GM13977 (cell line): ENCODE results near the gene ATRNL1.
"Not testable (repeated sequence)": the region's sequence is repeated elsewhere in the genome, so short reads cannot be mapped to it uniquely, and the experiment has no call there.

Experiments used
- DNase-seq: peaks from one replicate; pipeline ENCODE4 v3.0.0; 2012; ENCODE audit warnings: low spot score
- in situ Hi-C: fragments of 300-500 bp; cut with MboI; formaldehyde crosslinking; loops from one replicate; pipeline ENCODE4 v1.12.0; 2022; ENCODE audit warnings: low sequenced_read_pairs, low pct_unique_long_range_greater_than_20kb, mixed read lengths, inconsistent platforms; ENCODE audit not compliant: unreplicated experiment
- TF ChIP-seq, protein P1 (sequence below): IDR thresholded peaks from 2 replicates; pipeline ENCODE4 v1.5.1; 2012; ENCODE audit warnings: mild to moderate bottlenecking, control low read depth; ENCODE audit not compliant: insufficient read depth; ENCODE audit errors: extremely low read depth, missing control alignments

Gene ATRNL1

DNA sequence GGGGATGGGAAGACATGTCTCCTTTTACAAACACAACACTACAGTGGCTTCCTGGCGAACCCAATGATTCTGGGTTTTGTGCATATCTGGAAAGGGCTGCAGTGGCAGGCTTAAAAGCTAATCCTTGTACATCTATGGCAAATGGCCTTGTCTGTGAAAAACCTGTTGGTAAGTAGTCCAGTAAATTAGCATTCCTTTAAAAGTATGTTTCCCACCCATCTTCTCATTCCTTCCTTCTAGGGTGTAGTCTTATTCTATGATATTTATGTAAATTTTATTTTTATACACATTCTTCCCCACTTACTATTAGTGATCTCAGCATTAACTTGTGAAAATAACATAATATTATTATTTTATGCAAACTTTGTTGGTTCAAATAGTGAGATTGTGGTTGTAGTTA is 206.9 kb downstream of the ATRNL1 start:
- DNase-seq: no peak
- TF ChIP-seq, protein P1, sequence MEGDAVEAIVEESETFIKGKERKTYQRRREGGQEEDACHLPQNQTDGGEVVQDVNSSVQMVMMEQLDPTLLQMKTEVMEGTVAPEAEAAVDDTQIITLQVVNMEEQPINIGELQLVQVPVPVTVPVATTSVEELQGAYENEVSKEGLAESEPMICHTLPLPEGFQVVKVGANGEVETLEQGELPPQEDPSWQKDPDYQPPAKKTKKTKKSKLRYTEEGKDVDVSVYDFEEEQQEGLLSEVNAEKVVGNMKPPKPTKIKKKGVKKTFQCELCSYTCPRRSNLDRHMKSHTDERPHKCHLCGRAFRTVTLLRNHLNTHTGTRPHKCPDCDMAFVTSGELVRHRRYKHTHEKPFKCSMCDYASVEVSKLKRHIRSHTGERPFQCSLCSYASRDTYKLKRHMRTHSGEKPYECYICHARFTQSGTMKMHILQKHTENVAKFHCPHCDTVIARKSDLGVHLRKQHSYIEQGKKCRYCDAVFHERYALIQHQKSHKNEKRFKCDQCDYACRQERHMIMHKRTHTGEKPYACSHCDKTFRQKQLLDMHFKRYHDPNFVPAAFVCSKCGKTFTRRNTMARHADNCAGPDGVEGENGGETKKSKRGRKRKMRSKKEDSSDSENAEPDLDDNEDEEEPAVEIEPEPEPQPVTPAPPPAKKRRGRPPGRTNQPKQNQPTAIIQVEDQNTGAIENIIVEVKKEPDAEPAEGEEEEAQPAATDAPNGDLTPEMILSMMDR: no peak
- in situ Hi-C loops: no loop called here

DNA sequence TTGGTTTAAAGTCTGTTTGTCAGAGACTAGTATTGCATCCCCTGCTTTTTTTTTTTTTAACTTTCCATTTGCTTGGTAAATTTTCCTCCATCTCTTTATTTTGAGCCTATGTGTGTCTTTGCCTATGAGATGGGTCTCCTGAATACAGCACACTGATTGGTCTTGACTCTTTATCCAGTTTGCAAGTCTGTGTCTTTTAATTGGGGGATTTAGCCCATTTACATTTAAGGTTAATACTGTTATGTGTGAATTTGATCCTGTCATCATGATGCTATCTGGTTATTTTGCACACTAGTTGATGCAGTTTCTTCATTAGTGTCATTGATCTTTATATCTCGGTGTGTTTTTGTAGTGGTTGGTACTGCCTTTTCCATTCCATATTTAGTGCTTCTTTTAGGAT is 226.5 kb downstream of the ATRNL1 start:
- DNase-seq, in situ Hi-C loops: not testable (repeated sequence)

DNA sequence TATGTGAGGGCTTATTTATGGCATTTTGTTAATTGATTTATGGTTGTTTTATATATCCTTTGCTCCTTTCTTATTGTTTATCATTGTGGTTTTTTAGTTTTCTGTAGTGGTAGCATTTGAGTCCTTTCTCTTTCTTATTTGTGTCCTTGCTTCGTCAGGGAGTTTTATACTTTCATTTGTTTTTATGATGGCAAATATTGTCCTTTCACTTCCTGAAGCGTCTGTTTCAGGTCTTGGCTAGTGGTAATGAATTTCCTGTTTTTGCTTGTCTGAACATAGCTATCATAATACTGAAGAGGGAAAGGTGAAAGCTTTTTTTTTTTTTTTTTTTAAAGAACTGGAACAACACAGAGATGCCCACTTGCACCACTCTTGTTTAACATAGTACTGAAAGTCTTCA is 228.2 kb downstream of the ATRNL1 start:
- TF ChIP-seq, protein P1: no peak
- in situ Hi-C loops: no loop called here
- DNase-seq: no peak

DNA sequence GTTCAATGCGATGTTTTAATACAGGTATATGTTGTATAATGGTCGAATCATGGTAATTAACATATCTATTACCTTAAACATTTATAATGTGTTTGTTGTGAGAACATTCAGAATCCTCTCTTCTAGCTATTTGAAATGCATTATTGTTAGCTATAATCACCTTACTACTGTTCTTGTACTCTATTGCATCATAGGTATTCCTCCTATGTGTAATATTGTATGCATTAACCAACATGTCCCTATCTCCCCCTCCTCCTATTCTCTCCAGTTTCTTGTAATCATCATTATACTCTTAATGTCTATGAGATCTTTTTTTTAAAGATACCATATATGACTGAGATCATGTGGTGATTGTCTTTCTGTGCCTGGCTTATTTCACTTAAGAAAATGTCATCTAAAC is 235.2 kb downstream of the ATRNL1 start:
- in situ Hi-C loops: no loop called here
- no peak for DNase-seq
- TF ChIP-seq, protein P1: no peak

DNA sequence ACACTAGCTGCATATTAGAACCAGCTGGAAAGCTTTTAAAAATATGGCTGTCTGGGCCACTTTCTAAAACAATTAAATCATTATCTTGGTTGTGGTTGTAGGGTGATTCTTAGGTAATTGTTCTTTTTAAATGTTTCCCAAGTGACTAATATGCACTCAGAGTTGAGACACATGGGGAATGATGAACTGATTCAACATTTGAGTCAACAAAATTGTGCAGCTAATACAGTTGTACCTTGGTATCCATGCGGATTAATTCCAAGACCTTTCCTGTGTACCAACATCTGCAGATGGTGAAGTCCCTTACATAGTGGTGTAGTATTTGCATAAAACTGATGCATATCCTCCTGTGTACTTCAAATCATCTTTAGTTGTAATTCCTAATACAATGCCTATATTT is 242.2 kb downstream of the ATRNL1 start:
- in situ Hi-C loops: no loop called here
- no peak for DNase-seq
- TF ChIP-seq, protein P1: no peak

DNA sequence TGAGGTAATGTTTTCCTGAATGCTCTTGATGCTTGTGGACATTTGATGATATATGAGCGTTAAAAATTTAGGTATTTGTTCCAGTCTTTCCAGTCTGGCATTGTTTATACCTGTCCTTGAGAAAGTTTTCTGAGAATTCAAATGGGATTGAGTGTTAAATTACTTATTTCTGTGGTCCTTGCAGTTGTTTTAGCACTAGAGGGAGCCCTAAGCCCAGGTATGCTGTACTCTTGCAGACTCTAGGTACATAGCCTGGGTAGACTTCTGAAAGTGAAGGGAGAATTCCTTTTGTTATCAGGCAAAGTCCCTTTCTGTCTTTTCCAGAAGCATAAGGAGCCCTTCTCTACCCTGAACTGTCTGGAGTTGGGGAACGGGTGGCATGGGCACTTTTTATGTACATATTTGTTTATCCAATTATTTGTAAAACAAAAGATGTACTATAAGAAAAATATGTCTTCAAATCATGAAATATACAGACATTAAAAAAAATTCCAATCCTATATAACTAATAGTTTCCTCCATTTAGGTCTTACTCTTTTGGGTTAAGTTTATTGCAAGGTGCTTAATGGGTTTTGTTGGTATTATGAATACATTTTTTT is 262.1 kb downstream of the ATRNL1 start:
- peak; percentile 52 for DNase-seq
- in situ Hi-C loops: no loop called here
- TF ChIP-seq, protein P1: peak; percentile 80

DNA sequence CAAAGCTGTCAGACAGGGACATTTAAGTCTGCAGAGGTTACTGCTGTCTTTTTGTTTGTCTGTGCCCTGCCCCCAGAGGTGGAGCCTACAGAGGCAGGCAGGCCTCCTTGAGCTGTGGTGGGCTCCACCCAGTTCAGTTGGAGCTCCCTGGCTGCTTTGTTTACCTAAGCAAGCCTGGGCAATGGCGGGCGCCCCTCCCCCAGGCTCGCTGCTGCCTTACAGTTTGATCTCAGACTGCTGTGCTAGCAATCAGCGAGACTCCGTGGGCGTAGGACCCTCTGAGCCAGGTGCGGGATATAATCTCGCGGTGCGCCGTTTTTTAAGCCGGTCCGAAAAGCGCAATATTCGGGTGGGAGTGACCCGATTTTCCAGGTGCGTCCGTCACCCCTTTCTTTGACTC is 274.8 kb downstream of the ATRNL1 start:
- DNase-seq, in situ Hi-C loops: not testable (repeated sequence)

DNA sequence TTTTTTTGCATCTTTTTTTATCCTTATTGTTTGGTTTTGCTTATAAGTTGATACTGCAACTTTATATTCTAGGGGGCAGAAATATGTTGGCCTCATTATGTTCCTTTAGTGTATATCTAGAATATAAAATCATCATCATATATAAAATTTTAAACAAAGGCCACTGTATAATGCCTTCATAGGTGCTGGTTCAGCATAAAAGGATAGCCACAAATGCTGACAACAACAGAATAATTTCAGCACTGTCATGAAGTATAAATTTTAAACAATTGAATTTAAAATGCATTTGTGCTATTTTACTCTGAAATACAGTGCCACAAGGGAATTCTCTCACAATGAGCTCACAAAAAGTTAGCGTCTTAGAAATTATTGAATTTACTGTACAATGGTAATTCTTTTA is 285.9 kb downstream of the ATRNL1 start:
- TF ChIP-seq, protein P1: no peak
- in situ Hi-C loops: no loop called here

More for the DNA sequence above, 285.9 kb downstream of the ATRNL1 start:
- DNase-seq: no peak
